Uterus (tissue), 4 donors: ENCODE data around the gene PSMB10. TPM values are rescaled to one million over a fixed set of nuclear protein-coding genes. Genes with fewer than 3 reads are reported as not detected.
"Not testable (repeated sequence)": the region's sequence is repeated elsewhere in the genome, so short reads cannot be mapped to it uniquely, and the experiment has no call there.

Experiments
- DNase-seq, 2 donors: peaks; one replicate each; pipeline ENCODE4 v3.0.0-alpha.2; 2019 to 2020
- H3K27ac ChIP-seq, 2 donors: fragments of 200-600 bp; sonication (generic); 1 replicate in 1 of 2; 2 replicates in 1 of 2; pipeline ENCODE4 v1.5.1; 2016 to 2018
- H3K27me3 ChIP-seq, 2 donors: fragments of 200-600 bp; sonication (generic); one replicate each; pipeline ENCODE4 v1.5.1; 2018 to 2019; ENCODE audit warnings: control low read depth in 1 of 2
- H3K36me3 ChIP-seq, 2 donors: fragments of 200-600 bp; sonication (generic); one replicate each; pipeline ENCODE4 v1.5.1; 2019; ENCODE audit warnings: control low read depth in 1 of 2
- H3K4me1 ChIP-seq, 2 donors: fragments of 200-600 bp; sonication (generic); one replicate each; pipeline ENCODE4 v1.5.1; 2018 to 2019; ENCODE audit warnings: control low read depth in 1 of 2
- H3K4me3 ChIP-seq, 2 donors: fragments of 200-600 bp; sonication (generic); 1 replicate in 1 of 2; 2 replicates in 1 of 2; pipeline ENCODE4 v1.5.1; 2018 to 2019; ENCODE audit warnings: mild to moderate bottlenecking in 1 of 2
- H3K9me3 ChIP-seq, 2 donors: fragments of 200-600 bp; sonication (generic); one replicate each; pipeline ENCODE4 v1.5.1; 2019; ENCODE audit warnings: control low read depth in 1 of 2
- CTCF ChIP-seq, 4 experiments: fragments of 200-600 bp in 2 of 4; fragments of 450-650 bp in 2 of 4; sonication (generic) in 2 of 4; IDR thresholded peaks; one replicate each; pipeline ENCODE4 v1.5.1; 2016 to 2019; ENCODE audit warnings: antibody characterized with exemption in 4 of 4, mild to moderate bottlenecking in 2 of 4, moderate library complexity in 1 of 4
- POLR2A ChIP-seq, 2 donors: fragments of 450-650 bp; IDR thresholded peaks; one replicate each; pipeline ENCODE4 v1.6.1; 2016; ENCODE audit warnings: antibody characterized with exemption in 2 of 2, mild to moderate bottlenecking in 1 of 2, moderate library complexity in 1 of 2
- intact Hi-C: fragments of 100-400 bp; cut with DNase I; formaldehyde crosslinking; loops from one replicate; pipeline ENCODE4 v1.15.1; 2023; ENCODE audit warnings: low total_unique reads
- total RNA-seq, 4 donors: library from RNA; depleted of rRNA in 3 of 4; stranded (reverse); fragments of >200 nt in 3 of 4; gene quantifications; one replicate each; pipeline versions ENCODE4 v1.1.0 to v1.2.4, GENCODE V29; 2014 to 2023
- donor health status: DM: yes; HTN: yes; CAD: no.

The PSMB10 gene
- total RNA-seq, 4 donors from 2014 or later: 9.5 to 30.7 (median 15.3) TPM

DNA sequence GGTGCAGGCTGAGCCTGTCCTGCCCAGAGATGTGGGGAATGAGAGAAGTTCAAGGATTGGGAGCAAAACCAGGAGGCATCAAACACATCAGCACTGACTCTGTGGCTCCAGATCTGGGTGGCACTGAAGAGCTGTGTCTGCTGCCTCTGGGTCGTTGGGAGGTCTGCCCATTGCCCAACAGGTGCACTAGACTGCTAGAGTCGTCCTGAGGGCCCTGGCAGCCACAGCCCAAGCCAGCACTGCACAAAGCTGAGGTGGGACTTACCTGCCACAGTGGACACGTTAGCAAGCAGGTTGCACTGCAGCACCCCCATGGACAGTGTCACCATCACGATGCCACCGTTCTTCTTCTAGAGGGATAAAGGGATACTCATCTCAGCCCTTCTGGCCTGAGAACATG is 40.4 kb upstream of the PSMB10 start:
- TF ChIP-seq CTCF (IDR thresholded peaks at IDR 0.05) (no peak), POLR2A (IDR thresholded peaks at IDR 0.05) (no peak)
- Histone ChIP-seq H3K9me3 (no peaks in the 10 kb centered on the region), H3K4me3 (no peak overlapping the region), H3K27me3 (no peaks in the 10 kb centered on the region), H3K4me1 (no peaks in the 10 kb centered on the region), H3K27ac (no peak overlapping the region), H3K36me3 (no peaks in the 10 kb centered on the region)
- no peak for DNase-seq
- intact Hi-C loops: no loop called here

GRCh38 chr16:67976205-67976604 is 39.6 kb upstream of the PSMB10 start:
- Histone ChIP-seq H3K27me3 (no peaks in the 10 kb centered on the region), H3K27ac (no peak overlapping the region), H3K36me3 (no peaks in the 10 kb centered on the region), H3K4me1 (no peaks in the 10 kb centered on the region), H3K9me3 (no peaks in the 10 kb centered on the region), H3K4me3 (no peak overlapping the region)
- intact Hi-C loops: no loop called here
- no peak for TF ChIP-seq POLR2A (IDR thresholded peaks at IDR 0.05)
- no peak for TF ChIP-seq CTCF (IDR thresholded peaks at IDR 0.05)
- DNase-seq: no peak

DNA sequence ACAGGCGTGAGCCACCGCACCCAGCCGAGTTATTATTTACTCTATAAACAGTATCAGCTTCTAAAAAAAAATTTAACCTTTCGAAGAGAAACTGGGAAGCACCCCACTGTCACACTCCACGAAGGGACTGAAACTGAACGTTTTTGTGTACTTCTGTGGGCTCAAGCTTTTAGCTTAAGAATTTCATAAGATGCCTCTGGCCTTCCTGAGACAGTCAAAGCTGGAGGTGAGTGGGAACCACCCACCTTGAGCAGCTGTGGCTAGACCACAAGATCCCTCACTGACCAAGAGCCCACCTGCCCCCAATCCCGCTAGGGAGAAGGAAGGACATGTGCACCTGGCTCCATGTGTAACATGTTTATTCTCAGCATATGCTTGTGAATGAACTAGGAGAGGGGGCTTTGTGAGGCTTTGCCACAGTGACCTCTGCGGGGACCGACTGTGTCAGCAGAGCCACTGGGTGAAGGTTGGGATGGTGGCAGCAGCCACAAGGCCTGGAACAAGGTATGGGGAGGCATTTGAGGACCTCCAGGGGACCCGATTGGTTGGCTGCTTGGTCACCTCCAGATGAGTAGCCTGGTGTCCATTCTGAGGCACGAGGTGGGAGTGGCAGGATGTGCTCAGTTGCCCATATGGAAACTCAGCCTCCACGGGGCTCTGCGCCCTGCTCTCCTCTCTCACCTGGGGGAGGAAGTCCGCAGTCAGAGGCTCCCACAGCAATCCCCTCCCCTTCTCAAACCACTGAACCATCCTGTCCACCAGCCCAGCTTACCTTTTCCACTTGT is 38.9 kb upstream of the PSMB10 start:
- H3K36me3 ChIP-seq: no peaks in the 10 kb centered on the region
- no peaks in the 10 kb centered on the region for H3K9me3 ChIP-seq
- TF ChIP-seq CTCF (IDR thresholded peaks at IDR 0.05): no peak
- no peak for TF ChIP-seq POLR2A (IDR thresholded peaks at IDR 0.05)
- intact Hi-C loops: no loop called here
- no peak overlapping the region for H3K27ac ChIP-seq
- no peak for DNase-seq
- H3K4me3 ChIP-seq: no peak overlapping the region
- no peaks in the 10 kb centered on the region for H3K27me3 ChIP-seq
- no peaks in the 10 kb centered on the region for H3K4me1 ChIP-seq

GRCh38 chr16:67972285-67972684 is 35.6 kb upstream of the PSMB10 start:
- H3K36me3 ChIP-seq, intact Hi-C loops, H3K27ac ChIP-seq, H3K4me1 ChIP-seq, H3K27me3 ChIP-seq, H3K9me3 ChIP-seq, H3K4me3 ChIP-seq, DNase-seq: not testable (repeated sequence)

DNA sequence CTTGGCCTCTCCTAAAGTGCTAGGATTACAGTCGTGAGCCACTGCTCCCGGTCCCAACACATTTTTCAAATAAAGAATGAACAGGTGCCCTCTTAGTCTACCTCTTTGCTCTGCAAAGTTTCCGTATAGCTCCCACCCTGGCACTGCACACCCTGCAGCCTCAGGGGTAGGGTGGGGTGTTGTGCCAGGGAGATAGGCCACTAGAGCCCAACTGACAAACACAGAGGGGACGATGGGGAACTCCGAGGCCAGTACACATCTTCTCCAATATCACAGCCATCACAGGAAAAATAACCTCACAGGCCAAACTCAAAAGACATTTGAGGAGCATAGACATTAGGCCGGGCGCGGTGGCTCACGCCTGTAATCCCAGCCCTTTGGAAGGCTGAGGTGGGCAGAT is 34.5 kb upstream of the PSMB10 start:
- Histone ChIP-seq H3K36me3 (no peaks in the 10 kb centered on the region), H3K4me1 (peaks cover 2 to 9% of the 10 kb centered on the region in 2 donors), H3K9me3 (no peaks in the 10 kb centered on the region), H3K27ac (no peak overlapping the region), H3K4me3 (no peak overlapping the region), H3K27me3 (no peaks in the 10 kb centered on the region)
- intact Hi-C loops: no loop called here
- no peak for TF ChIP-seq POLR2A (IDR thresholded peaks at IDR 0.05)
- TF ChIP-seq CTCF (IDR thresholded peaks at IDR 0.05): no peak
- no peak for DNase-seq
